ENCODE results near the gene WDR4.
"Not testable (repeated sequence)": the region's sequence is repeated elsewhere in the genome, so short reads cannot be mapped to it uniquely, and the experiment has no call there.

The WDR4 gene

DNA sequence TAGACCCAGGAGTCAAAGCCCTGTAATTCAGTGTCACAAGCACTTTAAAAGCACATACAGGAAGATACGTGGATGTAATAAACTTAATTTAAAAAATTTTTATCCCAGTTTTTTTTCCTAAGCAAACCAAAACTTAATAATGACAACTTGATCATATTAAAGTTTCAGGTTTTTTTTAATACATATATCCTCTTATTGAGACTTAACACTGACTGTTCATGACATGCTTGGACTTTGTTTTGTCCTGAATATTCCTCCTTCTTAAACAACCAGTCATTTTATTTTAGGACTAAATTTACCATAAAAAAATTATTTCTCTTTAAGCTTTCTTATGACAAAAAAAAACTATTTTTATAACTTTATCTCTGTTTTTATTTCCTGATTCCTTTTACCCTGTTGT is 64.1 kb downstream of the WDR4 start:
- DNase-seq (ENCODE audit: low read depth in 2 of 2), result no peak

DNA sequence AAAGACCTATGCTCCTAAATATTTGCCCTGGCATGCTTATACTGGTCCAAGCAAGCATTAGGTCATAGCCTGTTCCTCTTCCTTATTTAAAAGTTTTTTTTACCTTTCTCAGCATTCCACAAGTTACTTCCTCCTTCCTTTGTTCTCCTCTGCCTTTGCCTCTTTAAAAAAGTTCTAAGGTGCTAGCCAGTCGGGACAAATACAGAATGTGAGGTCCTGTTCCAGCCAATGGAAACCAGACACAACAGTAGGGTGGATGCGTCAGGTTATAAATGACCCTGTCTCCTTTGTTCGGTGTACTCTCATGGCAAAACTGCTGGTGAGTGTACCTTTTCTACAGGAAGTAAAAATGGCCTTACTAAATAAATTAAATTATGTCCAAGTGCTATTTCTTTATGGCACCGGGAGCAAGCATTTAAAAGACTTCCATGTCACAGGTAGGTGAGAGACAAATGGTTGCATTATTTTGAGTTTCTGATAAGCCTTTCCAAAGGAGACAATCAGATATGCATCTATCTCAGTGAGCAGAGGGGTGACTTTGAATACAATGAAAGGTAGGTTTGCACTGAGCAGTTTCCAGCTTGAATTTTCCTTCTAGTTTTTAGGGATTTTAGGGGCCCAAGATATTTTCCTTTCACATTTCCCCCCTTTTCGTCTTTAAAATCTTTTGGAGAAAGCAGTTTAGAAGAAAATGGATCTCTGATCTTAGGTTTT is 66.7 kb downstream of the WDR4 start:
- DNase-seq (ENCODE audit: low read depth in 2 of 2), result not testable (repeated sequence)

DNA sequence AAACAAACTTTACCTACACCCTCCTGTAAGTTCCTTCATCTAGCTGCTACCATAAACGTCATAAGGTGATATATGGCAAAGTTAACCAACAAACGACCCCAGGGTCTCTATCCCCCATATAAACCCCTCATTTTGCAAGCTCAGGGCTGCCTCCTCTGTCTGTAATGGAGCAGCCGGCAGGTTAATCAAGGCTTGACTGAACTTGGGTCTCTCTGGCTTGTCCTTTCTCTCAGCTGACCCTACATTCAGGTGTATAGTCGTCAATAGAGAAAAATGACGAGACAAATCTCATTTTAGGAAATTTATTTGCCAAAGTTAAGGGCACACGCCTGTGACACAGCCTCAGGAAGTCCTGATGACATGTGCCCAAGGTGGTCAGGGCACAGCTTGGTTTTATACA is 67.4 kb downstream of the WDR4 start:
- no peak for DNase-seq (ENCODE audit: low read depth in 2 of 2)

DNA sequence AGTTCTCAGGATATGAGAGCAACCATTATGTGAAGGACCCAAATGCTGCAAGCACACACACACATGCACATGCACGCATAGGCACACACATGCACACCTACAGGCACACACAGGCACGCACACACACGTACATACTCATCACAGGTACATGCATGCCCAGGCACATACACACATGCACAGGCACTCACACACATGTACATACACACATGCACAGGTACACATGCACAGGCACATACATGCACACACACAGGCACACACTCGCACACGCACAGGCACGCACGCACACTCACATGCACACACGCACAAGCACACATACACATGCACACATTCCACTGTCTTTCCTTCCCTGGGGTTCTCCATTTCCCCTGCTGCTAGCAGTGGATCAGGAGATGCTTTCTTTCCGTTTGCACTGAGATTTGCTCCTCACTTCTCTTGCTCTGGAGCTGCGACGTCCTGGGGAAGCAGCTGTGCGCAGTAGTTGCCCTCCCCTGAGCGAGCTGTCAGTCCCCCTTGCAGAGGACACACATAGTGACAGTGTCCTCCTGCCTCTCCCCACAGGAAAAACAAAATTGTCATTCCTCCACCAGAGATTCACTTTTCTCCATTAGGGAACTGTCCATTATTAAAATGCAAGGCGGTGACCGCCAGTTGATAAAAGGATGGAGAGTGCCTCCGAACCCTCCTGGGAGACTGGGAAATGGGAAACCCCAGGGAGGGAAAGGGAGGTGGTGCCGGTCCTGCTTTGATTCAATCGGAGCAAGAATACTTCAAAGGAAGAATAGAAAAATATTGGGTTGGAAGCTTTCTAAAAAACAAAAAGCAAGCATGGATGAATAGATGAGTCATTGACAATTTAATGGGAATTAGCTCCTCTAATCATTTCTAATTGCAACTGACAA is 69.5 kb downstream of the WDR4 start:
- DNase-seq (ENCODE audit: low read depth in 2 of 2), result no peak

DNA sequence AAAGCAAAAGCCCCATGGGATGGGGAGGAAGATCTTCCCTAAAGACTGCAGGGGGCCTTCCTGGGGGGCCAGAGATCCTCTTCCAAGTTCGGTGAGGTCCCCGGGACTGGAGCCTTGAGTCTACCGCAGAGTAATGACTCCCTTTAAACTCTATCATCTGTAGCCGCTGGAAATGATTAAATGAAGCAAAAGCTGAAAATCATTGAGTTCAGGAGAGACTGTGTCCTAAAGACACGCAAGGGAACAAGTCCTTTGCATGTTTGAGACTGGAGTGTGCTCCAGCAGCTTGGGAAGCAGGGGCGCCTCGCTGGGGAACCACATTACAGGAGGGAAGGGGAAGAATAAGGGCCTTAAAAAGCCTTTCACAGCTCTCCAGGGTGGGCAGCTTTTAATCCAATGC is 70.2 kb downstream of the WDR4 start:
- DNase-seq (ENCODE audit: low read depth in 2 of 2), result no peak

DNA sequence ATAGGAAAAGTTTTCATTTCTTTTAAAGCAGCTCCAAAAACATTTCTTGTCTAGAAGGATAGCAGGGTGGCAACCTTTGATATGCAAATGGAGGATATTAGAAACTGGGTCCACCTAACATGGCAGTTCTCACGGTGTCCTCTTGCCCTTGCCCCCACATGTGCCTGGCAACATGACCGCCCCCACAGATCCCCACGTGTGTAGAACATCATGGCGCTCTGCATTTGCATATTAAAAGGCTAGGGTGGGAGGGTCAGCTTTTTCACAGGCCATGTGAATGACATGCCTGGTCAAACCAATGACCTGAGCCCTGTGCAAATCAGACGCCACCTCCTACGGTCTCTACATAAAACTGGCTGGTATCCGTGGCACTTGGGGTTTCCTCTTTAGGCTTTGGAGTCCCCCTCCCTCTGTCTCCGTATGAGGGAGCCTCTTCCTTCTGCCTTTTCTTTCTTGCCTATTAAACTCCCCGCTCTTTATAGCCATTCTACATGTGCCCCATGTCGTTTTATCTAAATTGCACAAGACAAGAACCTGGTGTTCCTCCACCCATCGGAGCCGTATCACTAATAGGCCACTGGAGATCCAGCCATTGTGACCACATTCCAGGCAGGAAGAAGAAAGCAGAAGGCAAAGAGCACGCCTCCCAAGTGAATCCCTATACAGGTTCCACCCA is 71.3 kb downstream of the WDR4 start:
- DNase-seq (ENCODE audit: low read depth in 2 of 2), result no peak

DNA sequence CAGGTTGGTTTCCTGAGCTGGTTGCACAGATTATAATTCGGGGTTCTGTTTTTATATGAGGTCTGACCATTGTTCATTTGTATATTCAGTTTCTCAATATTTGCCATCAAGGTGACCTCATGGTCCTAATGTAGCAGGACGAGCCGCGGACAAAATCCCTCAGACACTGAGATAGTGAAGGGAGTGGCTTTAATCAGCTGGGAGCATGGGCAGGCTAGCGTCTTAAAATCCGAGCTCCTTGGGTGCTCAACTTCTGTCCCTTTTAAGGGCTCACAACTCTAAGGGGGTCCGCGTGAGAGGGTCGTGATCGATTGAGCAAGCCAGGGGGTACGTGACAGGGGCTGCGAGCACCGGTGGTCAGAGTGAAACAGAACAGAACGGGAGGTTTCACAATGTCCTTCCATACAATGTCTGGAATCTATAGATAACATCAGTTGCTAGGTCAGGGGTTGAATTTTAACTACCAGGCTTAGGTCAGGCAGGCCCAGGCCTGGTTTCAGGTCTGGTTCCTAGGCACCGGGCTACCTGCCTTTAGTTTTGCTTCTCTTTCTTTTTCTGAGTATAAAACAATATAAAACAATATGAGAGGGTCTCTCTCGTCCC is 71.9 kb downstream of the WDR4 start:
- DNase-seq (ENCODE audit: low read depth in 2 of 2), result not testable (repeated sequence)

DNA sequence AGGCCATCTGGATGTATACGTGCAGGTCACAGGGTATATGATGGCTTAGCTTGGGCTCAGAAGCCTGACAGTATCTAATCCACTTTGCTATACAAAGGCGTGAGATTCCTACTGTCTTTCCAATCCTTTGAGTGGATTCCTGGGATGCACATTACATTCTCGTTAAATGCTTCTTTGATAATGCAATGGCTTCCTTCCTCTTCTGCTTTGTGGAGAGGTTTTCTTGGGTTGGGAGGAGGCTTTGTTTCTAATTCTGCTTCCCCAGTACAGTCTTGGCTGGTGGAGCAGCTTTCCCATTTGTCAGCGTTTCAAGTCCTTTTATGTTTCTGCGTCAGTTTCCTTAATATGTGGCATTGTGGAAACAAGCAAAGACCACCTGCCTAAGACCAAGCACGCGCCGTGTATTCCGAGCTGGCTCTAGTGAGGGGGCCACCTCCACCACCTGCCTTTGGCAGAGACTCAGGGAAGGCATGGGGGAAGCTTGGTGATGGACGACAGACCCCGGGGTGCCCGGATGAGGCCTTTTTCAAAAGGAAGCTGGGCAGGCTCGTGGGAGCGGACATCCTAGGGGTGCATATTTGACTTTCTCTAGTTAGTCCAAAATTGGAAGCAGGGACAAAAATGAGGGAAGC is 72.7 kb downstream of the WDR4 start:
- DNase-seq (ENCODE audit: low read depth in 2 of 2), result no peak

DNA sequence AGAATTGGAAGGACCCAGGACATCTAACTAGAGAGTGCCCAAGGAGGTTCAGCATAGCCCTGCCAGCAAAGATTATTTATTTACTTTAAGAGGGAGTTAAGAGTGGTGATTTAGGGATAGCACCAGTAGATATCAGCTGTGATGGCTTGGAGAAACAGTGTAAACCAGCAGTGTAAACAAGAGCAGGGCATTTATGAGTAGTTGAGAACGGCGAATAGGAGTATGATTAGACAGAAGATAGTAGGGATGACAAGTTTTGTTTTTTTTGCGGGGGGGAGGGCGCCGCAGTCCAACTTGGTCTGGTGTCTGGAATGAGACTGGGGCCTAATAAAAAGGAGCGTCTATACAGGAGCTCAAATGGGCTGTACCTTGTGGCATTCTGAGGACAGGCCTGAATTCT is 77.7 kb downstream of the WDR4 start:
- DNase-seq (ENCODE audit: low read depth in 2 of 2), result not testable (repeated sequence)

DNA sequence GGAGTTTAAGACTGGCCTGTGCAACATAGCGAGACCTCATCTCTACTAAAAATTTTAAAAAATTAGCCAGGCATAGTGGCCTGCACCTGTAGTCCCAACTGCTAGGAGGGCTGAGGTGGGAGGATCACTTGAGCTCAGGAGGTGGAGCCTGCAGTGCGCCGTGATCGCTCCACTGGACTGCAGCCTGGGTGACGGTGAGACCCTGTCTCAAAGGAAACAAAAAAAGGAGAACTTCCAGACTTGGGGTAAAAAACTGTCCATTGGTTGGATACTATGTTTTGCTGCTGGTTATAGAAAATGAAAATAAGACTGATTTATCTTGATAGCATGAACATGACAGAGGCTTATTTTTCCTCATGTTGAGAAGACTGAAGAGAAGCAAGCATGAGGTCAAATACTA is 79.4 kb downstream of the WDR4 start:
- DNase-seq (ENCODE audit: low read depth in 2 of 2), result no peak

DNA sequence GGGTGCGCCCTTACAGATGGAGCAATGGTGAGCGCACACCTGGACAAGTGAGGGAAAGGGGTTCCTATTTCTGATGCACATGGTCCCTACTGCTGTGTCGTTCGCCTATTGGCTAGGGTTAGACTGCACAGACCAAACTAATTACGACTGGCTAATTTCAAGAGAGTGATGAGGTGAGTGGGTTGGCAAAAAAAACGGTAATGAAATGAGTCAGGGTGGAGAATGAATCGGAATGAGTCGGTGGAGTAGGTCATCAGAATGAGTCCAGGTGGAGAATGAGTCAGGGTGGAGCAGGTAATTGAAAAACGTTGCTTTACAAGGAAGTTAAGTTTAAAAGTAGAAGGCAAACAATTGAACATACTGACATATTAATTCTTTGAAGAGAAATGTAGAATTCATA is 79.8 kb downstream of the WDR4 start:
- DNase-seq (ENCODE audit: low read depth in 2 of 2), result peak in 1 of 2 donors; percentile 9
